ENCODE data around the gene SDCCAG8. TPM values are rescaled to one million over a fixed set of nuclear protein-coding genes. Genes with fewer than 3 reads are reported as not detected.

SDCCAG8 gene
- polyA plus RNA-seq, 2 of the 4 experiments (the other 2 are of a cell fraction): 48.8 to 64.8 TPM

DNA sequence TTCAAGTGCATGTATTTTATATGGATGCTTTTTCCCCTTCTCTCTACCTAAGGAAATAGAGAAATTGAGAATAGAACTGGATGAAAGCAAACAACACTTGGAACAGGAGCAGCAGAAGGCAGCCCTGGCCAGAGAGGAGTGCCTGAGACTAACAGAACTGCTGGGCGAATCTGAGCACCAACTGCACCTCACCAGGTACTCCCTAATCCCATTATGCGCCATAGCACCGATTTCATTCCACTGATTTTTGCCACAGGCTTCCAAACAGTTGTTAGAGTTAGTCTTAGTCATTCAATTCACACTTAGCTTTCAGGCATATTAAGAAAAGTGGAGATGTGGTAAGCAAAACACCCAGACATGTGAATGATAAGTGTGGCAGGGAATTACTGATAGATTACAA is 122.8 kb downstream of the SDCCAG8 start:
- ChIA-PET POLR2A (no interaction called here), CTCF (no interaction called here)
- H3K4me3 ChIP-seq: no peak overlapping the region
- 82% methylated on average over 3 of the region's 3 CpGs for WGBS (ENCODE audit: missing lambda C conversion rate)
- ATAC-seq: no peak
- TF ChIP-seq SREBF2 (IDR thresholded peaks at IDR 0.05) (no peak), JUN (IDR thresholded peaks at IDR 0.05) (no peak), HES2 (IDR thresholded peaks at IDR 0.05) (no peak), EHMT2 (IDR thresholded peaks at IDR 0.05; ENCODE audit: low read depth) (no peak), MAX (IDR thresholded peaks at IDR 0.05) (no peak), ZSCAN20 (CRISPR knock-in tag; IDR thresholded peaks at IDR 0.05) (no peak), HOXB13 (CRISPR knock-in tag; IDR thresholded peaks at IDR 0.05; ENCODE audit: low read depth) (no peak), HOXB5 (CRISPR knock-in tag; IDR thresholded peaks at IDR 0.05) (no peak), PBX3 (IDR thresholded peaks at IDR 0.05) (no peak), TFCP2L1 (CRISPR knock-in tag; IDR thresholded peaks at IDR 0.05) (no peak), EP300 (IDR thresholded peaks at IDR 0.05) (no peak), RAD21 (conservative IDR thresholded peaks at IDR 0.05 in 1 of 2, IDR thresholded peaks at IDR 0.05 in 1 of 2) (no peak)
- TF ChIP-seq, protein P1, sequence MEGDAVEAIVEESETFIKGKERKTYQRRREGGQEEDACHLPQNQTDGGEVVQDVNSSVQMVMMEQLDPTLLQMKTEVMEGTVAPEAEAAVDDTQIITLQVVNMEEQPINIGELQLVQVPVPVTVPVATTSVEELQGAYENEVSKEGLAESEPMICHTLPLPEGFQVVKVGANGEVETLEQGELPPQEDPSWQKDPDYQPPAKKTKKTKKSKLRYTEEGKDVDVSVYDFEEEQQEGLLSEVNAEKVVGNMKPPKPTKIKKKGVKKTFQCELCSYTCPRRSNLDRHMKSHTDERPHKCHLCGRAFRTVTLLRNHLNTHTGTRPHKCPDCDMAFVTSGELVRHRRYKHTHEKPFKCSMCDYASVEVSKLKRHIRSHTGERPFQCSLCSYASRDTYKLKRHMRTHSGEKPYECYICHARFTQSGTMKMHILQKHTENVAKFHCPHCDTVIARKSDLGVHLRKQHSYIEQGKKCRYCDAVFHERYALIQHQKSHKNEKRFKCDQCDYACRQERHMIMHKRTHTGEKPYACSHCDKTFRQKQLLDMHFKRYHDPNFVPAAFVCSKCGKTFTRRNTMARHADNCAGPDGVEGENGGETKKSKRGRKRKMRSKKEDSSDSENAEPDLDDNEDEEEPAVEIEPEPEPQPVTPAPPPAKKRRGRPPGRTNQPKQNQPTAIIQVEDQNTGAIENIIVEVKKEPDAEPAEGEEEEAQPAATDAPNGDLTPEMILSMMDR (IDR thresholded peaks at IDR 0.05): no peak
- no peak overlapping the region for H3K4me2 ChIP-seq
- FAIRE-seq: no peak
- no peak overlapping the region for H3K27ac ChIP-seq
- DNase-seq (ENCODE audit: low read depth in 1 of 2, low spot score in 1 of 2): no peak
- H3K4me1 ChIP-seq: no peaks in the 10 kb centered on the region
- peaks cover 14% of the 10 kb centered on the region for H3K9me3 ChIP-seq

DNA sequence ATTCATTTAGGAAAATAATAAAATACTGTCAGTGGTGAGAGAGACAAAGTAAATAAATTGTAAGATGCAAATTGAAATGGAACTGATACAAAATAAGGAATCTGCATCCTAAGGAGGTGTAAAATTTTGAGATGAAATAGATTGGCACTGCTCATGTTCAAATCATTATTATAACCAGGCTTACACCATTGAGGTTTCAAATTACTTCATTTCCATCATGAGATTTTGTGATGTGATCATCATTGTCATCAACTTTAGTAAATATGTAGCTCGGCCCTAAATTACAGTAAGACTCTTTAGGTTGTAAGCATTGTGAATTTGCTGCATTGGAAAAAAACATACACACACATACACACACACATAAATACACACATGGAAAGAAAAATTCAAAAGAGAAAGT is 123.4 kb downstream of the SDCCAG8 start:
- TF ChIP-seq ESRRA (IDR thresholded peaks at IDR 0.05; ENCODE audit: borderline replicate concordance, low read length): no peak
- no peak for TF ChIP-seq PBX3 (IDR thresholded peaks at IDR 0.05)
- TF ChIP-seq EHF (CRISPR knock-in tag; IDR thresholded peaks at IDR 0.05): no peak
- TF ChIP-seq CHD2 (IDR thresholded peaks at IDR 0.05; ENCODE audit: low read length, partially characterized antibody): no peak
- TF ChIP-seq NR3C1 (IDR thresholded peaks at IDR 0.05): no peak
- TF ChIP-seq HDAC2 (IDR thresholded peaks at IDR 0.05): no peak
- no peak for TF ChIP-seq FOSB (CRISPR knock-in tag; IDR thresholded peaks at IDR 0.05)
- no peak for TF ChIP-seq MYC (IDR thresholded peaks at IDR 0.05; ENCODE audit: borderline replicate concordance, low read length)
- no peak for TF ChIP-seq HEYL (CRISPR knock-in tag; IDR thresholded peaks at IDR 0.05)
- no peak for TF ChIP-seq BHLHE40 (IDR thresholded peaks at IDR 0.05; ENCODE audit: low read depth, low read length)
- TF ChIP-seq MAX (IDR thresholded peaks at IDR 0.05): no peak
- TF ChIP-seq ZSCAN20 (CRISPR knock-in tag; IDR thresholded peaks at IDR 0.05): no peak
- TF ChIP-seq USF2 (IDR thresholded peaks at IDR 0.05): no peak
- no peak for TF ChIP-seq MAZ (IDR thresholded peaks at IDR 0.05; ENCODE audit: borderline replicate concordance, low read depth, low read length)
- TF ChIP-seq RNF2 (IDR thresholded peaks at IDR 0.05; ENCODE audit: borderline replicate concordance, low read depth): no peak
- no peak for TF ChIP-seq RCOR1 (IDR thresholded peaks at IDR 0.05; ENCODE audit: low read depth, low read length)
- TF ChIP-seq HOXB5 (CRISPR knock-in tag; IDR thresholded peaks at IDR 0.05): no peak
- no peak for TF ChIP-seq JUN (IDR thresholded peaks at IDR 0.05)
- DNase-seq (ENCODE audit: low read depth in 1 of 2, low spot score in 1 of 2): no peak
- CTCF ChIA-PET: no interaction called here
- Histone ChIP-seq H3K4me3 (no peak overlapping the region), H3K4me2 (no peak overlapping the region), H3K4me1 (no peaks in the 10 kb centered on the region), H3K27ac (no peak overlapping the region), H3K9me3 (peaks cover 10% of the 10 kb centered on the region)
- 93% methylated on average over 1 of the region's 1 CpG for WGBS (ENCODE audit: missing lambda C conversion rate)
- no peak for FAIRE-seq
- ATAC-seq: no peak
- POLR2A ChIA-PET: no interaction called here

Data from A549 (cell line).